NCI-H1417 treated with DMSO at 0.1 percent for 48 hours (cell line): Measurements from ENCODE around the gene COLGALT1.
"Not testable (repeated sequence)": the region's sequence is repeated elsewhere in the genome, so short reads cannot be mapped to it uniquely, and the experiment has no call there.

Source experiments
- DNase-seq: peaks from one replicate; lab custom pipeline; 2025; lab: John Stamatoyannopoulos, UW

COLGALT1 gene

DNA sequence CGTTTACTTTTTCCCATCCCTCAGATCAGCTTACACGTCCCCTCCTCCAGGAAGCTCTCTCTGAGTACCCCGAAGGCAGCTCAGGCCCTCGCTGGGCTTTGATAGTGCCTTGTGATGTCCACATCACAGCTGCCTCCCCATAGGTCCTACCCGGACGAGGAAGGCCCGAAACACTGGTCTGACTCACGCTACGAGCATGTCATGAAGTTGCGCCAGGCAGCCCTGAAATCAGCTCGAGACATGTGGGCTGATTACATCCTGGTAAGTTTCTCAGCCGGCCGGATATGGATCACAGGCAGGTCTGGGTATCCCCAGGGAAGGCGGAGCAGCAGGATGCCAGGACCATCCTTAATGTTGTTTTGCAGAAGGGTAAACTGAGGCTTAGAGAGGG, 4.8 kb downstream of the COLGALT1 start:
- DNase-seq, result no peak

DNA sequence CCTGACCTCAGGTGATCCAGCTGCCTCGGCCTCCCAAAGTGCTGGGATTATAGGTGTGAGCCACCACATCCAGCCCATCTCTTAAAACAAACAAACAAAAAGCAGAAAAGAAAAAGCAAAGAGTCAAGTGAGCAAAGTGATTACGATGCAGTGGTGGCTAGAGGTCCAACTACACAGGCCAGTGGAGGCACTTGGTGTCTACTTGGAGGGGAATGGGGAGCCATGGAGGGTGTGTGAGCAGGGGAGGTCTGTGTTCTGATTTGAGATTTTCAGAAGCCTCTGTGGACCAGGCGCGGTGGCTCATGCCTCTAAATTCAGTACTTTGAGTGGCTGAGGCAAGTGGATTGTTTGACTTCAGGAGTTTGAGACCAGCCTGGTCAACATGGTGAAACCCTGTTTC, 6.6 kb downstream of the COLGALT1 start:
- no peak for DNase-seq

DNA sequence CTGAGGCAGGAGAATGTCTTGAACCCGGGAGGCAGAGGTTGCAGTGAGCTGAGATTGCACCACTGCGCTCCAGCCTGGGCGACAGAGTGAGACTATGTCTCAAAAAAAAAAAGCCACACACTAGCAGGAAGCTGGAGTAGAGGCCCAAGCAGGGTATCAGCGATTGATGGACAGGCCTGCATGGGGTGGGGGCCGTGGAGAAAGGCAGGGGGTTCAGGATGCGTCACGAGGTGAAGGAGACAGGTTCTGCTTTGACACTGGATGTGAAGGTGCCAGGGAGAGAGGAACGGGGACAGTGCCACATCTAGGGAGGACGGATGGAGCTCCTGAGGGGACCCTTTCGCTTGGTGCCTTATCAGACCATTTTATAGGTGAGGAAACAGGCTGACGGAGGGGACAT, 7.1 kb downstream of the COLGALT1 start:
- DNase-seq, result no peak

DNA sequence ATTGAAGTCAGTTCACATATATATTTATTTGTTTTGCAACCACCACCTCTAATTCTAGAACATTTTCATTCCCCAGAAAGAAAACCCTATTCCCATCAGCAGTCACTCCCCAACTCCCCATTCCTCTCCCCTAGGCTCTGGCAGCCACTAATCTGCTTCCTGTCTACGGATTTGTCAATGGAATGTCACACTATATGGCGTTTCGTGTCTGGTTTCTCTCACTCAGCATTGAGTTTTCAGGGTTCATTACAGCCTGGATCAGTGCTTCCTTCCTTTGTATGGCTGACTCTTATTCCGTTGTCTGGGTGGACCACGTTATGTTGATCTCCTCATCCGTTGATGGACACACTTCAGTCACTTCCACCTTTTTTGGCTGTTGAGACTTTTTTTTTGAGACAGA, 9.3 kb downstream of the COLGALT1 start:
- DNase-seq, result no peak

DNA sequence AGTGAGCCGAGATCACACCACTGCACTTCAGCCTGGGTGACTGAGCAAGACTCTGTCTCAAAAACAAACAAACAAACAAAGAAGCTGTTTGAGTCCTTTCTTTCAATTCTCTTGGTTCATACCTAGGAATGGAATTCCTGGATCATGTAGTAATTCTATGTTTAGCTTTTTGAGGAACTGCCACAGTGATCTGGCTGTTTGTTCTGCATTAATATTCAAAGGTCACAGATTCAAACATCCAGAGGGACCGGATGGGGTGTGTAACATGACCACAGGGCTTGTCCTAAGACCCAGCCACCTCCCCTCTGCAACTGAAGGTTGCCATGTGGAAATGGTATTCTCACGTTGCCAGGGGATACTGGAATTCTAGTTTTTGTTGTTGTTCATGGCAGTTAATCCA, 10.2 kb downstream of the COLGALT1 start:
- no peak for DNase-seq

DNA sequence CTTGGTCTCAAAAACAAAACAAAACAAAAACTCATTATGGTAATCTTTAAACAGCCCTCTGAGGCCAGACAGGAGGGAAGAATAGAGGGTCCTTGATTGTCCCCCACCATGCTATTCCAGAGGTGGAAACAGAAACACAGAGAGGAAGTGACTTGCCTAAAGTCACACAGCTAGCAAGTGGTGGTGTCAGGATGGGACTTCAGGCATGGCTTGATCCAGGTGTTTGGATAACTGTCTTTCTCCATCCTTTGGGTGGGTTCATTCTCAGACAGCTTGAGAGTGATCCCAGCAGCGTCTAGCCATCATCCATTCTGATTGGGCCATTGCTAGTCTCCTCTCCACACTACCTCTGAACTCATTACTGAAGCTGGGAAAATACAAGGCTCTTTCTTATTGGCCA, 12.5 kb downstream of the COLGALT1 start:
- no peak for DNase-seq

DNA sequence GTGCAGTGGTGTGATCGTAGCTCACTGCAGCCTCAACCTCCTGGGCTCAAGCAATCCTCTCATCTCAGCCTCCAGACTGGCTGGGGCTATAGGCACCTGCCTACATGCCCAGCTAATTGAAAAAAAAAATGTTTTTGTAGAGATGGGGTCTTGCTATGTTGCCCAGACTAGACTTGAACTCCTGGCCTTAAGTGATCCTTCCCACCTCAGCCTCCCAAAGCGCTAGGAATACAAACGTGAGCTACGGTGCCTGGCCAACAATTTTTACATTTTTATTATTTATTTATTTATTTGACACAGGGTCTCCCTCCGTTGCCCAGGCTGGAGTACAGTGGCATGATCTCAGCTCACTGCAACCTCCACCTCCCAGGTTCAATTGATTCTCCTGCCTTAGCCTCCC, 14.8 kb downstream of the COLGALT1 start:
- not testable (repeated sequence) for DNase-seq

DNA sequence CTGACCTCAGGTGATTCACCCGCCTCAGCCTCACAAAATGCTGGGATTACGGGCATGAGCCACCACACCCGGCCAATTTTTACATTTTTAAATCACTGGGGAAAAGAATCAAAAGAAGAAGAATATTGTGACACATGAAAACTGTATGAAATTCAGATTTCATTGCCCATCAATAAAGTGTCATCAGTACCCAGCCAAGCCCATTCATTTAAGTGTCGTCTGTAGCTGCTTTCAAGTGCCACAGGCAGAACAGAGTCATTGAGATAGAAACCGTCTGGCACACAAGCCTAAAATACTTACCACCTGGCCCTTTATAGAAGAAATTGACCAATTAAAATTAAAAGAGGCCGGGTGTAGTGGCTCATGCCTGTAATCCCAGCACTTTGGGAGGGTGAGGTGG, 15.3 kb downstream of the COLGALT1 start:
- no peak for DNase-seq

DNA sequence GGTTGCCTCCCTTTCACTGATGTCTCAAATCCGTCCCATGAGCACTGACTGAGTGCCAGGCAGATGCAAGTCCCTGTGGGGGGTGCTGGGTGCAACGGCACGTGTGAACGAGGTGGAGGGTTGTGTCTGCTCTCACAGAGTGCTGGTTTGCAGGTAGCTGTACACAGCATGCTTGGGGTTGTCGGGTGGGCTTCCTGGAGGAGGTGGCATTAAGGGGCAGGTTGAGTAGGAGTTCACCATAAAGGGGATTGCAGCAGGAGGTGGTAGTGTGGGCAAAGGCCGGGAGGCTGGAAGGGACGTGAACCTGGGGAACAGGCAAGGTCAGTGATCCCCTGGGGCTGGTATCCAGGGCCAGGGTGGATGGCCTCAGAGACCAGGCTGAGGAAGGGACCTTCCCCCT, 17.2 kb downstream of the COLGALT1 start:
- DNase-seq, result no peak

DNA sequence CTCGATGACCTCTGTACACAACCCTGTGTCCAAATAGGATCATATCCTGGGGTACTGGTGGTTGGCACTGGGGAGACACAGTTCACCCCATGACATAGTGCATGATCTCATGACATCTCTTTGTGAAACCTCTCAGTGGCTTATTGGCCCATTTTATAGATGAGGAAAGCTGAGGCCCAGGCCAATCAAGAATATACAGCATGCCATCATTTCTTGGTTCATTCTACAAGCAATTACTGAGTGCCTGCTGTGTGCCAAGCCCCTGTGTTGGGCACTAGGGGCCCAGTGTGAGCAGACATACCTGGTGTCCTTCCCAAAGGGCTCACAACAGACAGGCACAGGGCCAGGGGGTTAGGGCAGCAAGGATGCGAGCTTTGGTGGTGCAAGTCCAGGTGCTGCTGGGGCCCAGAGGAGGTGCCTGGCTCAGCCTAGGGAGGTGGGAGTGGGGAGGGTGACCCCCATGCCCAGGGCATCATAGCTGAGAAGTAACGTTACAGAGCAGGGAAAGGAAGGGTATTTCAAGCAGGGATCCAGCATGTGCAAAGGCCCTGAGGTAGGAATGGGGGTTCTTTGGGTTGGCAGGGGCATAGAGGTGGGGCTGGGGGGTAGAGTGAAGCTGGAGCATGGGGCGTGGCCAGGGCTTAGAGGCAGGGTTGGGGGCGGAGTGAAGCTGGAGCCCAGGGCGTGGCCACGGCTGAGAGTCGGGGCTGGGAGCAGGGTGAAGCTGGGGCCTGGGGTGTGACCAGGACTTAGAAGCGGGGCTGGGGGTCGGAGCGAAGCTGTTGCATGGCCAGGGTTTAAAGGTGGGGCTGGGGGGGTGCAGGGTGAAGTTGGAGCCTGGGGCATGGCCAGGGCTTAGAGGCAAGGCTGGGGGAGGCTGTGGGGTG, 20.7 kb downstream of the COLGALT1 start:
- DNase-seq, result no peak

DNA sequence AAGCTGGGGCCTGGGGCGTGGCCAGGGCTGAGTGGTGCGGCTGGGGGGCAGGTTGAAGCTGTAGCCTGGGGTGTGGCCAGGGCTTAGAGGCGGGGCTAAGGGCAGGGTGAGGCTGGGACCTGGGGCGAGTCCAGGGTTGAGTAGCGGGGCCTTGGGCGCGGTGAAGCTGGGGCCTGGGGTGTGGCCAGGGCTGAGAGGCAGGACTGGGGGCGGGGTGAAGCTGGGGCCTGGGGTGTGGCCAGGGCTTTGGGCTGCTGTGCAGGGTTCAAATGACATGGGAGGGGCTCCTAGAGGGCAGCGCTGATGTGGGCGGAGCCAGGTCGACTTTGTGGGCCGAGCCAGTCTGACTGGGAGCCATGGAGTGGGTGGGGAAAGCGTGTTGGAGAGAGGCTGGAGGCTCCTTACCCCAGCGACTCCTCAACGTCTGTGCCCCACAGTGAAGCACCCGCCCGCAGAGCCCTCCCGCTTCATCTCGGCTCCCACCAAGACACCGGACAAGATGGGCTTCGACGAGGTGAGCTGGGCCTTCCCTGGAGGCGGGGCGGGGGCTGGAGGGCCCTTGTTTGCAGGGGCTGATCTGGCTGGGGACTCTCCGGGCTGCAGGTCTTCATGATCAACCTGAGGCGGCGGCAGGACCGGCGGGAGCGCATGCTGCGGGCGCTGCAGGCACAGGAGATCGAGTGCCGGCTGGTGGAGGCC, 21.5 kb downstream of the COLGALT1 start:
- DNase-seq, result no peak

DNA sequence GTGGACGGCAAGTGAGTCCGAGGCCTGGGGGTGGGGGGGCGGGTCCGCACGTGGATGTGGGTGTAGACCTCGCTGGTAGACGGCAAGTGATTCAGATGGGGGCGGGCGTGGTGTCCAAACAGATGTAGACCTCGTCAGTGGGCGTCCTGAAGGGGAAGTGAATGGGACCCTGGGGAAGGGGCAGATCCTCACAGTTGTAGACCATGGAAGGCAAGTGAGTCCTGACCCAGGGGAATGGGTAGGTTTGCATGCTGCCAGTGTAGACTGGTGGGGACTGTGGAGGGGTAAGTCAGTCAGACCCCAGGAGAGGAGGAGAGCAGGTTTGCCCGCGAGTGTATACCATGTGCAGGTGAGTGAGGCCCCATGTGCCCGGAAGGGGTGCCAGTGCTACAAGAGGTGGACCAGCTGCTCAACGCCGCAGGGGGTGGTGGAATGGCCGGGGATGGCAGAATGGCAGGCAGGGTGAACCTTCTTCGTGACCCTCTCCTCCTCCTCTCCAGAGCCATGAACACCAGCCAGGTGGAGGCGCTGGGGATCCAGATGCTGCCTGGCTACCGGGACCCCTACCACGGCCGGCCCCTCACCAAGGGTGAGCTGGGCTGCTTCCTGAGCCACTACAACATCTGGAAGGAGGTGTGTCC, 22.1 kb downstream of the COLGALT1 start:
- no peak for DNase-seq

DNA sequence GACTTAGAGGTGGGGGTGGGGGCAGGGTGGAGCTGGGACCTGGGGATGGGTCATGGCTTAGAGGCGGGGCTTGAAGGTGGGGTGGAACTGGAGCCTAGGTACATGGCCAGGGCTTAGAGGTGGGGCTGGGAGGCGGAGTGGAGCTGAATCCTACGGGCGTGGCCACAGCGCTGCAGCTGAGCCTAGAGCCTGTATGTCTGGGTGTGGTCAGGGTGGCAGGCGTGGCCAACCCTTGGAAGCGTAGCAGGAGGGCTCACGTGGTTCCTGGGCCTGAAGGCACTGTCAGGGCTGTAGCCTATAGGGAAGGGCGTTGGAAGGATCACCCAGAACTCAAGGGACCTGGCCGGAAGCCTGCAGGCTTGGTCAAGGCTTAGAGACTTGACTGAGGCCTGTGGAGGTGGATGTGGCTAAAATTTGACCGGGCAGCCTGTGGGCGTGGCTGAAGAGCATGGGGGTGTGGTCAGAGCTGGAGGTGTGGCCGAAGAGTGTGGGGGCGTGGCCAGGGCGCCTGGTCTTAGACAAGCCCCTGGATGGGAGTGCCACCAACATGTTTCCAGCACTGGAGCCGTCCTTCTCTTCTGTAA, 24.3 kb downstream of the COLGALT1 start:
- DNase-seq, result no peak

DNA sequence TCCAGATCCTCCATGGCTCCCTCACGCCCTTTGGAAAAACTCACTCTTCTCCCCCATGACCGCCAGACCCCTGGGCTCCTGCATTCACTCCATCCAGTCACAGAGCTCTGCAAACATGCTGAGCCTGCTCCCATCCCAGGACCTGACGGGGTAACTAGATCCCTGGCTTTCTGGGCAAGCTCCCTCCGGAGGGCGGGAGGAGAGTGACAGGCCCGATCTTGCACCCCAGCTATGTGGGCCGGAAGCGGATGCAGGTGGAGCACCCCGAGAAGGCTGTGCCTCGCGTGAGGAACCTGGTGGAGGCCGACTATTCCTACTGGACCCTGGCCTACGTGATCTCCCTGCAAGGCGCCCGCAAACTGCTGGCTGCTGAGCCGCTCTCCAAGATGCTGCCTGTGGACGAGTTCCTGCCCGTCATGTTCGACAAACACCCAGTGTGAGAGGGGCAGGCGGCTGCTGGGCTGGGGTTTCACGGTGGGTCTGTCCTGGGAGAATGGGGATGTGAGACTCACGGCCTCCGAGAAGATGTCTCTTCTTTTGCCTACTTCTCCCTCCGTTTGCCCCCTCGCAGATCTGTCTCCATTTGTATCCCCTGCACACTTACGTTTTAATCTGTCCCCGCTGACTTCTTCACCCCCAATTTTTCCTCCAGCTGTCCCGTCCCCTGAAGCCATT, 25.2 kb downstream of the COLGALT1 start:
- DNase-seq, result no peak

DNA sequence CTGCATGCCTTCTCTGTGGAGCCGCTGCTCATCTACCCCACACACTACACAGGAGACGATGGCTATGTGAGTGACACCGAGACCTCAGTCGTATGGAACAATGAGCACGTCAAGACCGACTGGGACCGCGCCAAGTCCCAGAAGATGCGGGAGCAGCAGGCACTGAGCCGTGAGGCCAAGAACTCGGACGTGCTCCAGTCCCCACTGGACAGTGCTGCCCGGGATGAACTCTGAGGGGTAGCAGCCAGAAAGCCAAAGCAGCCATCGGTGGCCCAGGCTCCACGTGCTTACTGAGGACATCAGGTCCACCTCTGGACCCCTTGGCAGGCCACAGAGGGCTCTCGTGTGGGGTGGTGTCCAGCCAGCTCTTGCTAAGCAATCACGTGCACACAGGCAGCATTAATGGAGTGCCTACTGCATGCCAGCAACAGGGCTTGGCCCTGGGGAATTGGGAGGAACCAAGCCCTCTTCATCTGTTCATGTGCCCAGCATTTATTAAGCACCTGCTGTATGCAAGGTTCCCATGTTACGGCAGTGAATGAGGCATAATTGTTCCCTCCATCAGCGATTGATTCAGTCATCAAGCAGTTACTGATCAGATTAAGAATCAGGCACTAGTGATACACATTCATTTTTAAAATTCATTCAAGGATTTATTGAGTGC, 25.9 kb downstream of the COLGALT1 start:
- no peak for DNase-seq

DNA sequence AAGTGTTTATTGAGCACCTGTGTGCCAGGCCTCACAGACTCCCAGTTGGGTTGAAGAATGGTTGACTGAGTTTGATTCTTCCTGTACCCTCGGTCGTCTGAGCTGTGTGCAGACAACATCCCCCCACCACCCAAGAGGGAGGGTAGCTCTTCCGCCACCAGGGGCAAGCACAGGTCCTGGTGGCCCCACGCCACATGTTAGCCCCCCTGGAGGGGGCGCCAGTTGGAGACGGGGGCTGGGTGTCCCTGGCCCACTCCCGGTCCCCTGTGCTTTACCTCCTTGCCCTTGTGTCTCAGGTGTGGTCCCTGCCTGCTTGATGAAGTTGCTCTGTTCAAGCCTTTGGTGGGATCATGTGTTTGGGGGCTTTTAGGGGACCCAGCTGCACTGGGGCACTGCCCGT, 27.2 kb downstream of the COLGALT1 start:
- no peak for DNase-seq

DNA sequence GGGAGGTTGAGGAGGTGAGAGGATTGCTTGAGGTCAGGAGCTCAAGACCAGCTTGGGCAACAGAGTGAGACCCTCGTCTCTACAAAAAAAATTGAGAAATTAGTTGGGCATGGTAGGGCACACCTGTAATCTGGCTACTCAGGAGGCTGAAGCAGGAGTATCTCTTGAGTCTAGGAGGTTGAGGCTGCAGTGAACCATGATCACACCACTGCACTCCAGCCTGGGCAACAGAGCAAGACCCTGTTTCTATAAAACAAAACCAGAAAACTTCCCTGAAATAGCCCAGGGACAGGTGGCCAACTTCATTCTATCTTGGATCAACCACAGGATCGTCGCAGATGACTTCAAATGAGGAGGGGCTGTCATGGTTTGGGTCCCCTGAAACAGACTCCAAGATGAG, 28.7 kb downstream of the COLGALT1 start:
- no peak for DNase-seq

DNA sequence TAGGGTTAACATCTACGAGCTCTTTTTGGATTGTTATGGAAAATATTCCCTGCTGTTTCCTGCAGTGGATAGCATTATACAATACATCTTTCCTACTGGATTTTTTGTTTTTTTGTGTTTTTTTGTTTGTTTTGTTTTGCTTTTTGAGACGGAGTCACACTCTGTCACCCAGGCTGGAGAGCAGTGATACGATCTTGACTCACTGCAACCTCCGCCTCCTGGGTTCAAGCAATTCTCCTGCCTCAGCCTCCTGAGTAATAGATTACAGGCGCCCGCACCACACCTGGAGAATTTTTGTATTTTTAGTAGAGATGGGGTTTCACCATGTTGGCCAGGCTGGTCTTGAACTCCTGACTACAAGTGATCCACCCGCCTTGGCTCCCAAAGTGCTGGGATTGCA, 29.9 kb downstream of the COLGALT1 start:
- DNase-seq, result not testable (repeated sequence)

DNA sequence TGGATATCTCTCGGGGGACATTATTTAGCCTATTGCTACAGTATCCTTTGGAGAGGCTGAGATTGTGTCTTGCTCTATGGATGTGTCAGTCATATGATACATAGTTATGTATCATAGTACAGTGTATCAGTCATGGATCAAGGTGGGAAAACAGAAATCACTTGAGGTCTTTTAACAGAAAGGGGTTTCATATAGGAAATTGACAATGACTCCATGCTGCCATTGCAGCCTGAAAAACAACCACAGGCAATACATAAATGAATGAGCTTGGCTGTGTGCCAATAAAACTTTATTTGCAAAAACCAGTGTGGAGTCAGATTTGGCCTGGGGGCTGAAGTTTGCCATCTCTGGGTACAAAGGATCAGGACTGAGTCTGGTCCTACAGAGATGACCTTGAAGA, 35.4 kb downstream of the COLGALT1 start:
- no peak for DNase-seq

DNA sequence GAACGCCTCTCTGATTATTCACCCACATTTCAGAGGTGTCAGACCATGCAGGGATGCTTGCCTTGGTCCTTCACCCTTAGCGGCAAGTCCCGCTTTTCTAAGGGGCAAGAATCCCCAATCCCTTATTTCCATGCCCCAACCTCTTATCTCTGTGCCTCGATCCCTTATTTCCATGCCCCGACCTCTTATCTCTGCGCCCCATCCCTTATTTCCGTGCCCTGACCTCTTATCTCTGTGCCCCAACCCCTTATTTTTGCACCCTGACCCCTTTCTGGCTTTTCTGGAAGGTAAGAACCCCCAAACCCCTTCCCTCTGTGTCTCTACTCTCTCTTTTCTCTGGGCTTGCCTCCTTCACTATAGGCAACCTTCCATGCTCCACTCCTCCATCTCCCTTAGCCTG, 38.8 kb downstream of the COLGALT1 start:
- DNase-seq, result not testable (repeated sequence)

DNA sequence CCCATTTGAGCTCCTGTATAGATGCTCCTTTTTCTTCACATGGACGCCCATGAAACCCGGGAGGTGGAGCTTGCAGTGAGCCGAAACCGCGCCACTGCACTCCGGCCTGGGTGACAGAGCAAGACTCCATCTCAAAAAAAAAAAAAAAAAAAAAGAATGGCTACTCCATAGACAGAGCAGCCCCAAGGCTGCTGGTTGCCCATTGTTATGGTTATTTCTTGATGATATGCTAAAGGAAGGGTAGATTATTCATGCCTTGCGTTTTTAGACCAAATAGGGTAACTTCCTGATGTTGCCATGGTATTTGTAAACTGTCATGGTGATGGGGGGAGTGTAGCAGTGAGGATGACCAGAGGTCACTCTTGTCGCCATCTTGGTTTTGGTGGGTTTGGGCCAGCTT, 42.6 kb downstream of the COLGALT1 start:
- not testable (repeated sequence) for DNase-seq

DNA sequence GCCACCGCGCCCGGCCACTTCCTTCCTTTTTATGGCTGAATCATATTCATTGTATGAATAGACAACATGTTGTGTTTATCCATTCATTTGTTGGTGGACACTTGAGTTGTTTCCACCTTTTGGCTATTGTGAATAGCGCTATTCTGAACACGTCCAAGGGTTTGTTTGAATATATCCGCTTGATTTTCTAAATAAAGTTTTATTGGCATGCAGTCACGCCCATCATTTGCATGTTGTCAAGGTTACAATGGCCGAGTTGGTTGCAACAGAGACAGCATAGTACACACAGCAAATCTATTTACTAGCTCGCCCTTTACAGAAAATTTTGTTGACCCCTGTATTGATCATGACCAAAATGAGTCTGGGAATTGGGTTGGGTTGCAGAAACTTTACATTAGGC, 43.5 kb downstream of the COLGALT1 start:
- DNase-seq, result no peak
